CD14-positive monocyte (primary cell): ENCODE results near the gene DNAH14. TPM values are rescaled to one million over a fixed set of nuclear protein-coding genes. Genes with fewer than 3 reads are reported as not detected.

Source experiments
- DNase-seq, 3 donors: peaks; one replicate each; pipeline ENCODE4 v3.0.0-alpha.2; 2011 to 2022
- H2AFZ ChIP-seq: 2 replicates; pipeline ENCODE4 v1.6.0; 2012; ENCODE audit warnings: mild to moderate bottlenecking, low read depth, low read length, inconsistent platforms; ENCODE audit not compliant: insufficient read depth, poor library complexity, severe bottlenecking
- H3K27ac ChIP-seq, 2 donors: 1 replicate in 1 of 2; 2 replicates in 1 of 2; pipeline ENCODE4 v1.5.1; 2012 to 2013; ENCODE audit warnings: low read length in 2 of 2, control low read depth in 1 of 2, inconsistent platforms in 1 of 2, low read depth in 1 of 2, mild to moderate bottlenecking in 1 of 2
- H3K27me3 ChIP-seq, 2 donors: one replicate each; pipeline versions ENCODE4 v1.6.0 to v1.6.1; 2011 to 2013; ENCODE audit warnings: low read length in 2 of 2; ENCODE audit not compliant: control insufficient read depth in 2 of 2, insufficient read depth in 2 of 2
- H3K36me3 ChIP-seq, 2 donors: replicated peaks in 1 of 2; 1 replicate in 1 of 2; 2 replicates in 1 of 2; pipeline versions ENCODE4 v1.5.1 to v1.6.1; 2012 to 2013; ENCODE audit warnings: low read length in 2 of 2, control low read depth in 1 of 2, inconsistent platforms in 1 of 2, mild to moderate bottlenecking in 1 of 2; ENCODE audit not compliant: insufficient read depth in 2 of 2, control insufficient read depth in 1 of 2
- H3K4me1 ChIP-seq, 2 donors: 1 replicate in 1 of 2; 2 replicates in 1 of 2; pipeline versions ENCODE4 v1.5.1 to v1.6.1; 2012 to 2013; ENCODE audit warnings: low read length in 2 of 2, control low read depth in 1 of 2, inconsistent platforms in 1 of 2, mild to moderate bottlenecking in 1 of 2, moderate library complexity in 1 of 2; ENCODE audit not compliant: insufficient read depth in 2 of 2, control insufficient read depth in 1 of 2
- H3K4me2 ChIP-seq: replicated peaks from 2 replicates; pipeline ENCODE3; 2012; ENCODE audit warnings: low read length, moderate library complexity, mild to moderate bottlenecking; ENCODE audit not compliant: poor library complexity, severe bottlenecking; ENCODE audit errors: extremely low read depth
- H3K4me3 ChIP-seq, 3 experiments: fragments of 200-600 bp in 1 of 3; sonication (generic) in 1 of 3; replicated peaks in 1 of 3; 1 replicate in 2 of 3; 2 replicates in 1 of 3; pipeline ENCODE4 v1.5.1; 2011 to 2013; ENCODE audit warnings: low read length in 3 of 3, mild to moderate bottlenecking in 3 of 3, control low read depth in 2 of 3, low read depth in 2 of 3, inconsistent platforms in 1 of 3, moderate library complexity in 1 of 3
- H3K79me2 ChIP-seq: 2 replicates; pipeline ENCODE4 v1.6.0; 2012; ENCODE audit warnings: mild to moderate bottlenecking, control low read depth, inconsistent platforms, low read length, moderate library complexity; ENCODE audit not compliant: insufficient read depth
- H3K9ac ChIP-seq: 2 replicates; pipeline ENCODE4 v1.6.0; 2017; ENCODE audit warnings: low read length, mild to moderate bottlenecking; ENCODE audit not compliant: insufficient read depth, poor library complexity, severe bottlenecking
- H3K9me3 ChIP-seq, 2 donors: replicated peaks in 1 of 2; 1 replicate in 1 of 2; 2 replicates in 1 of 2; pipeline versions ENCODE4 v1.5.1 to v1.6.1; 2012 to 2013; ENCODE audit warnings: low read length in 2 of 2, control low read depth in 1 of 2; ENCODE audit not compliant: control insufficient read depth in 1 of 2, insufficient read depth in 1 of 2
- H4K20me1 ChIP-seq: 2 replicates; pipeline ENCODE4 v1.6.0; 2012; ENCODE audit warnings: mild to moderate bottlenecking, low read length, control low read depth, moderate library complexity; ENCODE audit not compliant: insufficient read depth
- H3K27ac Mint-ChIP-seq, 7 donors: one replicate each; pipeline ENCODE4 v1.8.0; 2020; ENCODE audit warnings: mild to moderate bottlenecking in 7 of 7, mixed read lengths in 7 of 7, moderate library complexity in 6 of 7, inconsistent platforms in 2 of 7
- H3K27me3 Mint-ChIP-seq, 3 donors: one replicate each; pipeline ENCODE4 v1.8.0; 2021 to 2022; ENCODE audit warnings: low read depth in 3 of 3, mild to moderate bottlenecking in 3 of 3, mixed read lengths in 3 of 3, moderate library complexity in 3 of 3, inconsistent platforms in 1 of 3
- H3K36me3 Mint-ChIP-seq, 2 donors: one replicate each; pipeline ENCODE4 v1.8.0; 2020; ENCODE audit warnings: mixed read lengths in 2 of 2, inconsistent platforms in 1 of 2, mild to moderate bottlenecking in 1 of 2
- H3K4me1 Mint-ChIP-seq: one replicate; pipeline ENCODE4 v1.8.0; 2020; ENCODE audit warnings: mild to moderate bottlenecking, mixed read lengths
- H3K4me3 Mint-ChIP-seq, 2 donors: one replicate each; pipeline ENCODE4 v1.8.0; 2020; ENCODE audit warnings: mild to moderate bottlenecking in 2 of 2, mixed read lengths in 2 of 2, moderate library complexity in 1 of 2
- H3K9me3 Mint-ChIP-seq, 7 donors: one replicate each; pipeline ENCODE4 v1.8.0; 2020 to 2022; ENCODE audit warnings: mixed read lengths in 7 of 7, mild to moderate bottlenecking in 6 of 7, moderate library complexity in 6 of 7, inconsistent platforms in 2 of 7
- WGBS: methylation state at CpG from one replicate; pipeline ENCODE4 v1.1.5; 2013; ENCODE audit warnings: missing lambda C conversion rate; ENCODE audit not compliant: insufficient coverage; 5-methylcytosine and 5-hydroxymethylcytosine counted together
- intact Hi-C, 2 donors: fragments of 100-400 bp; cut with micrococcal nuclease; formaldehyde crosslinking; loops; one replicate each; pipeline versions ENCODE4 v1.15.0 to v1.15.1; 2023
- polyA plus RNA-seq, 3 donors: library from polyadenylated mRNA; depleted of rRNA in 1 of 3; unstranded in 2 of 3; stranded (reverse) in 1 of 3; fragments of 300-500 nt in 2 of 3; fragments of >200 nt in 1 of 3; fragmentation: Illumina TruSeq in 2 of 3; gene quantifications; 1 replicate in 2 of 3; 2 replicates in 1 of 3; pipeline ENCODE4 v1.2.3, GENCODE V29; 2012 to 2021
- TF ChIP-seq, protein P1 (sequence below): fragments of 200-600 bp; IDR thresholded peaks from one replicate; pipeline ENCODE4 v1.8.0; 2022; ENCODE audit warnings: antibody characterized with exemption, mild to moderate bottlenecking

The DNAH14 gene
- polyA plus RNA-seq, 3 donors, result 0.83 TPM; not detected in 2

DNA sequence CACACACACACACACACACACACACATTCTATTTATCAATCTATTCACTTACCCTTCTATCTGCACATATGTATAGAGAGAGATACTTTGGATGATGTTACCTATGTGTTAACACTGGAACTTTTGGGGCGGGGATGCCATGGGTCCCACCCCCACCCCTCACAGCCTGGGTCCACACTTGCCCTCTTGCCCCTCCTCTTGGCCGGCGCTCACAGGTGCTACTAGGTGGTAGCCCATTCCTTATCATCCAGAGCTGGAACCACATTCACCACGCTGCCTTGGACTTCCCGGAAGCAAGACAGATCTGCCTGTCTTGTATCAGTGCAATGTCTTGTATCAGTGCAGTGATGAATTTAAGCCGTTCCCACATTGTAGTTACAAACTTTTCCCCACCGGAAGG, 413.2 kb downstream of the DNAH14 start:
- Histone ChIP-seq H3K4me2 (no peak overlapping the region), H3K4me3 (no peak overlapping the region), H3K27ac (no peak overlapping the region), H3K79me2 (no peaks in the 10 kb centered on the region), H3K27me3 (no peaks in the 10 kb centered on the region), H4K20me1 (no peaks in the 10 kb centered on the region), H3K36me3 (no peaks in the 10 kb centered on the region), H3K9ac (no peak overlapping the region), H2AFZ (no peak overlapping the region), H3K9me3 (no peaks in the 10 kb centered on the region), H3K4me1 (no peaks in the 10 kb centered on the region)
- no peak for DNase-seq
- TF ChIP-seq, protein P1, sequence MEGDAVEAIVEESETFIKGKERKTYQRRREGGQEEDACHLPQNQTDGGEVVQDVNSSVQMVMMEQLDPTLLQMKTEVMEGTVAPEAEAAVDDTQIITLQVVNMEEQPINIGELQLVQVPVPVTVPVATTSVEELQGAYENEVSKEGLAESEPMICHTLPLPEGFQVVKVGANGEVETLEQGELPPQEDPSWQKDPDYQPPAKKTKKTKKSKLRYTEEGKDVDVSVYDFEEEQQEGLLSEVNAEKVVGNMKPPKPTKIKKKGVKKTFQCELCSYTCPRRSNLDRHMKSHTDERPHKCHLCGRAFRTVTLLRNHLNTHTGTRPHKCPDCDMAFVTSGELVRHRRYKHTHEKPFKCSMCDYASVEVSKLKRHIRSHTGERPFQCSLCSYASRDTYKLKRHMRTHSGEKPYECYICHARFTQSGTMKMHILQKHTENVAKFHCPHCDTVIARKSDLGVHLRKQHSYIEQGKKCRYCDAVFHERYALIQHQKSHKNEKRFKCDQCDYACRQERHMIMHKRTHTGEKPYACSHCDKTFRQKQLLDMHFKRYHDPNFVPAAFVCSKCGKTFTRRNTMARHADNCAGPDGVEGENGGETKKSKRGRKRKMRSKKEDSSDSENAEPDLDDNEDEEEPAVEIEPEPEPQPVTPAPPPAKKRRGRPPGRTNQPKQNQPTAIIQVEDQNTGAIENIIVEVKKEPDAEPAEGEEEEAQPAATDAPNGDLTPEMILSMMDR, result no peak
- Mint-ChIP-seq H3K4me3 (no peak overlapping the region), H3K4me1 (no peaks in the 10 kb centered on the region), H3K9me3 (no peaks in the 10 kb centered on the region), H3K36me3 (no peaks in the 10 kb centered on the region), H3K27ac (no peak overlapping the region), H3K27me3 (peaks cover 0 to 2% (median 0%) of the 10 kb centered on the region in 3 donors)
- WGBS, result 100% methylated on average over 1 of the region's 7 CpGs
- intact Hi-C loops, result no loop called here

DNA sequence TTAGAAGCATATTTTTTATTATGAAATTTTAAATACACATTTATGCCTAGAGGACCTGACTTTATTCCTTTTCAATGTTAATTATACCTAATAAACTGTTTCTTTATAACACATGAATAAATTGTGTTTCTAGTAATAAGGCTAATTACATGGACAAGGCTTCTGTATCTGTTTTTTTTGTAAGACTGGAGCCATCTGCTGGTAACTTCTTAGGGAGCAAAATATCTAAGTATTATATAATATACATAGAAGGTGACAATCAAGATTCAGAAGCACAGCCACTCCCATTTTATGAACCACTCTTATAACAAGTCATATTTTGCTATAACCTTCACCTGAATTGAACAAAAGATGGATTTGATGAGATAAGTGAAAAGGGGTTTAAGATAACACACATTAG, 414.1 kb downstream of the DNAH14 start:
- Mint-ChIP-seq H3K9me3 (peaks cover 0 to 5% (median 0%) of the 10 kb centered on the region in 7 donors), H3K4me3 (no peak overlapping the region), H3K36me3 (no peaks in the 10 kb centered on the region), H3K4me1 (no peaks in the 10 kb centered on the region), H3K27ac (no peak overlapping the region), H3K27me3 (peaks cover 0 to 2% (median 0%) of the 10 kb centered on the region in 3 donors)
- H3K4me1 ChIP-seq, result no peaks in the 10 kb centered on the region
- H3K9me3 ChIP-seq, result no peaks in the 10 kb centered on the region
- H3K36me3 ChIP-seq, result no peaks in the 10 kb centered on the region
- H3K4me2 ChIP-seq, result no peak overlapping the region
- no peak overlapping the region for H3K4me3 ChIP-seq
- no peaks in the 10 kb centered on the region for H3K79me2 ChIP-seq
- no peak overlapping the region for H3K27ac ChIP-seq
- H4K20me1 ChIP-seq, result no peaks in the 10 kb centered on the region
- H3K27me3 ChIP-seq, result no peaks in the 10 kb centered on the region
- H3K9ac ChIP-seq, result no peak overlapping the region
- H2AFZ ChIP-seq, result no peak overlapping the region
- TF ChIP-seq, protein P1, result no peak
- DNase-seq, result no peak
- intact Hi-C loops, result no loop called here
